Subcutaneous preadipocyte (primary cell): ENCODE measurements around the gene EP400. TPM values are rescaled to one million over a fixed set of nuclear protein-coding genes. Genes with fewer than 3 reads are reported as not detected.

Experiments used
- small RNA-seq: library from RNA; depleted of rRNA; stranded (forward); fragments of <200 nt; gene quantifications from one replicate; pipeline ENCODE3, GENCODE V24; 2012
- total RNA-seq: library from RNA; depleted of rRNA; stranded (reverse); fragments of >200 nt; gene quantifications from 2 replicates; pipeline ENCODE4 v1.2.3, GENCODE V29; 2012

Gene EP400
- total RNA-seq = 11.4 and 15.2 TPM in 2 replicates

GRCh38 chr12:131949431-131950181 lies at the start of gene EP400:
Gene EP400, plus strand, starts transcription at chr12:131949942. Its CDS starts 10,678 bp downstream, at chr12:131960620.

DNA sequence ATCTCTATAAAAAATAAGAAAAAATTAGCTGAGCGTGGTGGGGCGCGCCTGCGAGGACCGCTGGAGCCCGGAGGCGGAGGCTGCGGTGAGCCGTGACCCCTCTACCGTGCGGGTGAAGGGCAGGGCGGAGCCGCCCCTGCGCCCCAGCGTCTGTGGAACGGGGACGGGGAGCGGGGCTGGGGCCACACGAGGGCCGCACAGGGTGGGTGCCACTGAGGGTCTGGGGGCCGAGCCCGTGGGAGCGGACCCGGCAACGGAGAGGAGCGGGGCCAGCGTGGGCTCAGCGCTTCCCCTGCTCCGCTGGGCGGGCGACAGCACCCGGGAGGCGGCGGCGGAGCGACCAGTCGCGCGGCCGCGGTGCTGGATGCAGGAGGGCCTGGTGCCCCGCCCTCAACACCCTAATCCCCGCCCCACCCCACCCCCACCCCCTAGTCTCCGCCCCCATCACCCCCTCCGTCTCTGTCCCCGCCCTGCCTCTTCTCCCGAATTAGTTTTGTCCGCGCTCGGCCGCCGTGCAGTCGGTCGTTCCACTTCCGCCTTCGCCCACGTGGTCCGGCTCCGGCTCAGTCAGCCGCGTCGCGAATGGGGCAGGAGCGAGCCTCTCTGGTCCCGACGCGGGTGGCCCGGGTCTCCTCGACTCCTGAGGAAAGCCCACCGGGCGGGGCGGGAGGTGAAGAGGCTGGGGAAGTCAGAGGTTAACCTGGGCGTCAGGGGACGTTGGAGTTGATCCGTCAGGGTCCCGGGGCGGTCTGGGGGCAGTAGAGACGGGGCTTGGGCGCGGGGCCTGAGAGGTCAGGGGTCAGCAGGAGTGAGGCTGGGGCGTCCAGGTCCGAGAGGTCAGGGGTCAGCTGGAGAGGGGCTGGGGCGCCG lies 20.8 kb upstream of the EP400 start, which contains the start of gene PUS1:
PUS1 (plus strand) TSS at position 566 of the 870 bp plus-strand sequence. CDS start 447 bp downstream, outside the sequence.

Small RNAs within 50 kb of the gene (small RNA-seq; reads per million reads assigned to genes)
- gene AC131009.3 (not detected), gene AC137590.2 (not detected), gene SNORA49 (1,618 reads per million, percentile 100 among the genes with 10 or more reads in this experiment)

Other genes with a start within 250 kb of the EP400 start
- 25.0 and 34.0 TPM in 2 replicates for gene SFSWAP, start 238.9 kb upstream of the EP400 start, total RNA-seq
- 10.6 and 11.0 TPM in 2 replicates for gene MMP17, start 121.5 kb upstream of the EP400 start, total RNA-seq
- 4.4 and 8.2 TPM in 2 replicates for gene ULK1, start 55.3 kb upstream of the EP400 start, total RNA-seq
- gene PUS1, start 20.7 kb upstream of the EP400 start, total RNA-seq = 14.7 and 20.5 TPM in 2 replicates
- gene DDX51, start 194.4 kb downstream of the EP400 start, total RNA-seq = 9.2 and 10.8 TPM in 2 replicates
- gene NOC4L, start 194.5 kb downstream of the EP400 start, total RNA-seq = 21.3 and 27.2 TPM in 2 replicates